Transverse colon (tissue), 3 donors: Measurements from ENCODE around the gene KRT34.

Source experiments
- EP300 ChIP-seq: sonication (generic); formaldehyde crosslinking; IDR thresholded peaks from one replicate; pipeline ENCODE4 v1.6.1; 2017; ENCODE audit warnings: antibody characterized with exemption, low read depth
- POLR2A ChIP-seq: fragments of 450-650 bp; IDR thresholded peaks from one replicate; pipeline ENCODE4 v1.6.1; 2016; ENCODE audit warnings: antibody characterized with exemption, mild to moderate bottlenecking, moderate library complexity
- POLR2AphosphoS5 ChIP-seq, 3 donors: sonication (generic); formaldehyde crosslinking; IDR thresholded peaks; one replicate each; pipeline ENCODE4 v1.6.1; 2016; ENCODE audit warnings: antibody characterized with exemption in 3 of 3

GRCh38 chr17:41334385-41335305, 47.5 kb downstream of the KRT34 start:
- TF ChIP-seq POLR2A (no peak), POLR2AphosphoS5 (IDR thresholded peaks at IDR 0.05) (no peak), EP300 (no peak)
